ENCODE results near the gene KDM6A. TPM values are rescaled to one million over a fixed set of nuclear protein-coding genes. Genes with fewer than 3 reads are reported as not detected.
"Not testable (repeated sequence)": the region's sequence is repeated elsewhere in the genome, so short reads cannot be mapped to it uniquely, and the experiment has no call there.

The KDM6A gene
- polyA plus RNA-seq, 1 donor from 2014 or later: 25.1 TPM

GRCh38 chrX:45070116-45071007 is 197.4 kb downstream of the KDM6A start:
- no peak for TF ChIP-seq TAF1 (IDR thresholded peaks at IDR 0.05; ENCODE audit: low read depth)
- TF ChIP-seq RAD21 (conservative IDR thresholded peaks at IDR 0.05): peak; percentile 59
- no peak for TF ChIP-seq EP300 (conservative IDR thresholded peaks at IDR 0.05; ENCODE audit: poor library complexity, severe bottlenecking)
- TF ChIP-seq SMC3 (conservative IDR thresholded peaks at IDR 0.05; ENCODE audit: poor library complexity): peak; percentile 47
- TF ChIP-seq MXI1 (conservative IDR thresholded peaks at IDR 0.05; ENCODE audit: poor library complexity, severe bottlenecking): no peak
- no peak for TF ChIP-seq POLR2AphosphoS5 (IDR thresholded peaks at IDR 0.05)
- peak; percentile 59 for TF ChIP-seq CTCF (IDR thresholded peaks at IDR 0.05; ENCODE audit: poor library complexity, severe bottlenecking)
- TF ChIP-seq, protein P1, sequence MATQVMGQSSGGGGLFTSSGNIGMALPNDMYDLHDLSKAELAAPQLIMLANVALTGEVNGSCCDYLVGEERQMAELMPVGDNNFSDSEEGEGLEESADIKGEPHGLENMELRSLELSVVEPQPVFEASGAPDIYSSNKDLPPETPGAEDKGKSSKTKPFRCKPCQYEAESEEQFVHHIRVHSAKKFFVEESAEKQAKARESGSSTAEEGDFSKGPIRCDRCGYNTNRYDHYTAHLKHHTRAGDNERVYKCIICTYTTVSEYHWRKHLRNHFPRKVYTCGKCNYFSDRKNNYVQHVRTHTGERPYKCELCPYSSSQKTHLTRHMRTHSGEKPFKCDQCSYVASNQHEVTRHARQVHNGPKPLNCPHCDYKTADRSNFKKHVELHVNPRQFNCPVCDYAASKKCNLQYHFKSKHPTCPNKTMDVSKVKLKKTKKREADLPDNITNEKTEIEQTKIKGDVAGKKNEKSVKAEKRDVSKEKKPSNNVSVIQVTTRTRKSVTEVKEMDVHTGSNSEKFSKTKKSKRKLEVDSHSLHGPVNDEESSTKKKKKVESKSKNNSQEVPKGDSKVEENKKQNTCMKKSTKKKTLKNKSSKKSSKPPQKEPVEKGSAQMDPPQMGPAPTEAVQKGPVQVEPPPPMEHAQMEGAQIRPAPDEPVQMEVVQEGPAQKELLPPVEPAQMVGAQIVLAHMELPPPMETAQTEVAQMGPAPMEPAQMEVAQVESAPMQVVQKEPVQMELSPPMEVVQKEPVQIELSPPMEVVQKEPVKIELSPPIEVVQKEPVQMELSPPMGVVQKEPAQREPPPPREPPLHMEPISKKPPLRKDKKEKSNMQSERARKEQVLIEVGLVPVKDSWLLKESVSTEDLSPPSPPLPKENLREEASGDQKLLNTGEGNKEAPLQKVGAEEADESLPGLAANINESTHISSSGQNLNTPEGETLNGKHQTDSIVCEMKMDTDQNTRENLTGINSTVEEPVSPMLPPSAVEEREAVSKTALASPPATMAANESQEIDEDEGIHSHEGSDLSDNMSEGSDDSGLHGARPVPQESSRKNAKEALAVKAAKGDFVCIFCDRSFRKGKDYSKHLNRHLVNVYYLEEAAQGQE (IDR thresholded peaks at IDR 0.05; ENCODE audit: borderline replicate concordance): no peak
- no peak for TF ChIP-seq EZH2 (IDR thresholded peaks at IDR 0.05; ENCODE audit: borderline replicate concordance, insufficient read depth, low read length, poor library complexity, severe bottlenecking)
- Histone ChIP-seq H3K9ac (ENCODE audit: low read length) (no peak overlapping the region), H4K20me1 (ENCODE audit: insufficient read depth) (no peaks in the 10 kb centered on the region), H3K27me3 (ENCODE audit: insufficient read depth, low read depth, low read length) (no peaks in the 10 kb centered on the region), H3F3A (ENCODE audit: insufficient read depth, low read length, poor library complexity, severe bottlenecking) (no peaks in the 10 kb centered on the region), H3K4me3 (ENCODE audit: low read length) (no peak overlapping the region), H3K4me2 (ENCODE audit: low read length) (no peak overlapping the region), H3K36me3 (ENCODE audit: insufficient read depth, low read length) (no peaks in the 10 kb centered on the region), H3K79me2 (replicated peaks; ENCODE audit: insufficient read depth, low read length) (no peaks in the 10 kb centered on the region), H3K9me3 (ENCODE audit: low read length) (no peaks in the 10 kb centered on the region), H2AFZ (ENCODE audit: low read depth, low read length) (no peak overlapping the region), H3K27ac (ENCODE audit: low read length) (no peak overlapping the region), H3K9me2 (ENCODE audit: insufficient read depth, low read length) (no peaks in the 10 kb centered on the region)

DNA sequence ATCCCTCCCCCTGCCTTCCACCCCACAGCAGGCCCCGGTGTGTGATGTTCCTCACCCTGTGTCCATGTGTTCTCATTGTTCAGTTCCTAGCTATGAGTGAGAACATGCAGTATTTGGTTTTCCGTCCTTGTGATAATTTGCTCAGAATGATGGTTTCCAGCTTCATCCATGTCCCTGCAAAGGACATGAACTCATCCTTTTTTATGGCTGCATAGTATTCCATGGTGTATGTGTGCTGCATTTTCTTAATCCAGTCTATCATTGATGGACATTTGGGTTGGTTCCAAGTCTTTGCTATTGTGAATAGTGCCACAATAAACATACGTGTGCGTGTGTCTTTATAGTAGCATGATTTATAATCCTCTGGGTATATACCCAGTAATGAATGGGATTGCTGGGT is 200.0 kb downstream of the KDM6A start:
- H3F3A ChIP-seq (ENCODE audit: insufficient read depth, low read length, poor library complexity, severe bottlenecking); H3K27ac ChIP-seq (ENCODE audit: low read length); H3K4me2 ChIP-seq (ENCODE audit: low read length); H3K9me3 ChIP-seq (ENCODE audit: low read length); H3K9ac ChIP-seq (ENCODE audit: low read length); H3K4me3 ChIP-seq (ENCODE audit: low read length); H2AFZ ChIP-seq (ENCODE audit: low read depth, low read length); H4K20me1 ChIP-seq (ENCODE audit: insufficient read depth); H3K27me3 ChIP-seq (ENCODE audit: insufficient read depth, low read depth, low read length); H3K9me2 ChIP-seq (ENCODE audit: insufficient read depth, low read length); H3K36me3 ChIP-seq (ENCODE audit: insufficient read depth, low read length); H3K79me2 ChIP-seq (replicated peaks; ENCODE audit: insufficient read depth, low read length): not testable (repeated sequence)

Measured in neural cell (in vitro differentiated cells).